ENCODE measurements around the gene KIN. TPM values are rescaled to one million over a fixed set of nuclear protein-coding genes. Genes with fewer than 3 reads are reported as not detected.

Gene KIN
- total RNA-seq, 1 donor from 2014 or later, result 12.9 TPM

DNA sequence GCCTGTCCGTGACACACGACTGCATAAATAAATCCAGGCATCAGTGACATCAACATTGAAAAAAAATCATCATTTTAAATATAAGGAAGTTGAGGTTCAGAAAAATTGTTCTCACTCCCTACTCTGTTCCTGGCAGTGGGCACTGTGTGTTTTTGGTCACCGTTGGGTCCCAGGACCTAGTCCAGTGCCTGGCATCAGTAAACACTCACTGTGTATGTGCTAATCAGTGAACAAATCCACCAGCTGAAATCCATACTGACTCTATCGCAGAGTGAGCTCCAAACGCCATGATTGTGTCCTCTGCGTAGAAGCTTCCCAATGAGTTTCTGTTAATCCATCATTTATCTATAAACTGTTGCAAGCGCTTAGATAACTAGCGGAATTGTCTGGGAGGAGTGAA lies 43.5 kb downstream of the KIN start:
- Mint-ChIP-seq H3K4me1 (ENCODE audit: low read depth, unreplicated experiment) (no peaks in the 10 kb centered on the region), H3K27me3 (ENCODE audit: unreplicated experiment) (no peaks in the 10 kb centered on the region), H3K36me3 (ENCODE audit: unreplicated experiment) (no peaks in the 10 kb centered on the region), H3K4me3 (ENCODE audit: unreplicated experiment) (no peak overlapping the region), H3K9me3 (ENCODE audit: unreplicated experiment) (peaks cover 2% of the 10 kb centered on the region), H3K27ac (ENCODE audit: unreplicated experiment) (no peak overlapping the region)
- no peak for DNase-seq
- TF ChIP-seq, protein P1, sequence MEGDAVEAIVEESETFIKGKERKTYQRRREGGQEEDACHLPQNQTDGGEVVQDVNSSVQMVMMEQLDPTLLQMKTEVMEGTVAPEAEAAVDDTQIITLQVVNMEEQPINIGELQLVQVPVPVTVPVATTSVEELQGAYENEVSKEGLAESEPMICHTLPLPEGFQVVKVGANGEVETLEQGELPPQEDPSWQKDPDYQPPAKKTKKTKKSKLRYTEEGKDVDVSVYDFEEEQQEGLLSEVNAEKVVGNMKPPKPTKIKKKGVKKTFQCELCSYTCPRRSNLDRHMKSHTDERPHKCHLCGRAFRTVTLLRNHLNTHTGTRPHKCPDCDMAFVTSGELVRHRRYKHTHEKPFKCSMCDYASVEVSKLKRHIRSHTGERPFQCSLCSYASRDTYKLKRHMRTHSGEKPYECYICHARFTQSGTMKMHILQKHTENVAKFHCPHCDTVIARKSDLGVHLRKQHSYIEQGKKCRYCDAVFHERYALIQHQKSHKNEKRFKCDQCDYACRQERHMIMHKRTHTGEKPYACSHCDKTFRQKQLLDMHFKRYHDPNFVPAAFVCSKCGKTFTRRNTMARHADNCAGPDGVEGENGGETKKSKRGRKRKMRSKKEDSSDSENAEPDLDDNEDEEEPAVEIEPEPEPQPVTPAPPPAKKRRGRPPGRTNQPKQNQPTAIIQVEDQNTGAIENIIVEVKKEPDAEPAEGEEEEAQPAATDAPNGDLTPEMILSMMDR (IDR thresholded peaks at IDR 0.05; ENCODE audit: partially characterized antibody, unreplicated experiment), result no peak

DNA sequence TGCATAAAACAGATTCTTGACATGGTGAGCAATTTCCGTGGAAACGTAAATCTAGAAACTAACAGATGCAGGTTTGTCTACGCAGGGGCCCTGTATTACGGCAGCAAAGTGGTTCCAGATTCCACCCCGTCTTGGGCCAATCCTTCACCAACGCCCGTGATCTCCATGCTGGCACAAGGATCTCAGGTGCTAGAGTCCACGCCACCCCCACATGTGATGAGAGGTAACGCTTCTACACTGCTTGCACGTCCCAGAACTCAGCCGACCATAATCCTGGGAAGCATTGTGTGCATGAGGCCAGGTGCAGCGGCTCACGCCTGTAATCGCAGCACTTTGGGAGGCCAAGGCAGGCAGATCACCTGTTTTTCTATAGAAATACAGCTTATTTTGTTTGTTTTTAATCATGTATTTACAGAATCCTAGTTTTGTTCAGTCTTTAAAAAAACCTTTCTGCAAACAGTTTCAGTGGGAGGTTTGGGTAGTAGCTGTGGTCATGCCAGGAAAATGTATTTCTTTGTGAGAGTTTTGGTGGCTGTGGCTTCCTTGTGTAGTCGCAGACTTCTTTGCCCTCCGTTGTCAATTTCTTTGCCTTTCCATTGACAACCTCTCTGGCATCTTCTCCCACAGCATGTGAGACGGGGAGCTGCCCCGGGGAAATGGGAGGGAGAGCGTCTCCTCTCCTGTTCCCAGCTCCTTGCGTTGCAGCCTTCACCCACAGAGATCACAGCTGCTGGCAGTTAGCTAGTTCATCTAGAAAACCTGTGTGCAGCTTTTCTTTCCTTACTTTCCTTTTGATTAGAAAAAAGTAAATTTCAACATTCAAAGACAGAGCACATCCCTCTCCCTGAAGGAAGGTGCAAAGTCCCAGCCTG lies 49.0 kb downstream of the KIN start:
- Mint-ChIP-seq H3K27me3 (ENCODE audit: unreplicated experiment) (no peaks in the 10 kb centered on the region), H3K4me1 (ENCODE audit: low read depth, unreplicated experiment) (no peaks in the 10 kb centered on the region), H3K36me3 (ENCODE audit: unreplicated experiment) (no peaks in the 10 kb centered on the region), H3K4me3 (ENCODE audit: unreplicated experiment) (no peak overlapping the region), H3K27ac (ENCODE audit: unreplicated experiment) (no peak overlapping the region), H3K9me3 (ENCODE audit: unreplicated experiment) (peaks cover 2% of the 10 kb centered on the region)
- DNase-seq, result no peak
- TF ChIP-seq, protein P1 (IDR thresholded peaks at IDR 0.05; ENCODE audit: partially characterized antibody, unreplicated experiment), result no peak

- no peak overlapping the region for H3K27ac Mint-ChIP-seq (ENCODE audit: unreplicated experiment)
- peaks cover 2% of the 10 kb centered on the region for H3K27me3 Mint-ChIP-seq (ENCODE audit: unreplicated experiment)
- no peaks in the 10 kb centered on the region for H3K36me3 Mint-ChIP-seq (ENCODE audit: unreplicated experiment)
- no peaks in the 10 kb centered on the region for H3K4me1 Mint-ChIP-seq (ENCODE audit: low read depth, unreplicated experiment)
- TF ChIP-seq, protein P1 (IDR thresholded peaks at IDR 0.05; ENCODE audit: partially characterized antibody, unreplicated experiment), result no peak
- H3K4me3 Mint-ChIP-seq (ENCODE audit: unreplicated experiment), result no peak overlapping the region
- H3K9me3 Mint-ChIP-seq (ENCODE audit: unreplicated experiment), result no peaks in the 10 kb centered on the region
- no peak for DNase-seq
These were observed 53.0 kb downstream of the KIN start for GRCh38 chr10:7734821-7735220.

GRCh38 chr10:7722927-7723529 lies 64.8 kb downstream of the KIN start:
- Mint-ChIP-seq H3K9me3 (ENCODE audit: unreplicated experiment) (peaks cover 2% of the 10 kb centered on the region), H3K27me3 (ENCODE audit: unreplicated experiment) (peaks cover 2% of the 10 kb centered on the region), H3K4me1 (ENCODE audit: low read depth, unreplicated experiment) (peaks cover 11% of the 10 kb centered on the region), H3K4me3 (ENCODE audit: unreplicated experiment) (no peak overlapping the region), H3K27ac (ENCODE audit: unreplicated experiment) (no peak overlapping the region), H3K36me3 (ENCODE audit: unreplicated experiment) (no peaks in the 10 kb centered on the region)
- TF ChIP-seq, protein P1 (IDR thresholded peaks at IDR 0.05; ENCODE audit: partially characterized antibody, unreplicated experiment), result no peak
- DNase-seq, result no peak

DNA sequence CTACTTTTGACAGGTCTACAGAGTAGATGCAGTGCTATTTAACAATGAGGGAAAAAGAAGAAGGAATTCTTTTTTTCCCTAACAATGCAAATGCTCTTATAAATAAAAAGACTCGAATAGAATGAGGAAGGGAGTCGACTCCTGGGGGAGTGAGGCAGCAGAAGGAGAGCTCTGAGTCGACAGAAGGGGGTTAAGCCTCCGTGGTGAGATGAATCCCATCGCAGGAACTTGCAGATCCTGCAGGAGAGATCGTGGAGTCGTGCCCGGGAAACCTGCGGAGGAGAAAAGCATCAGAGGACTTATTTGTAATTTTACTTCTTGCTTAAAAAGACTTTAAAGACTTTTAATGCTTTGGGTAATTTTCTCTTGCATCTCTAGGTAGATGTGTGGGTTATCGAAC lies 67.3 kb downstream of the KIN start:
- TF ChIP-seq, protein P1 (IDR thresholded peaks at IDR 0.05; ENCODE audit: partially characterized antibody, unreplicated experiment), result no peak
- H3K27me3 Mint-ChIP-seq (ENCODE audit: unreplicated experiment), result peaks cover 2% of the 10 kb centered on the region
- DNase-seq, result no peak
- no peak overlapping the region for H3K27ac Mint-ChIP-seq (ENCODE audit: unreplicated experiment)
- no peaks in the 10 kb centered on the region for H3K36me3 Mint-ChIP-seq (ENCODE audit: unreplicated experiment)
- no peak overlapping the region for H3K4me3 Mint-ChIP-seq (ENCODE audit: unreplicated experiment)
- H3K4me1 Mint-ChIP-seq (ENCODE audit: low read depth, unreplicated experiment), result peaks cover 11% of the 10 kb centered on the region
- peaks cover 2% of the 10 kb centered on the region for H3K9me3 Mint-ChIP-seq (ENCODE audit: unreplicated experiment)

Data from glutamatergic neuron (in vitro differentiated cells).